ENCODE results near the gene MYOM1. TPM values are rescaled to one million over a fixed set of nuclear protein-coding genes. Genes with fewer than 3 reads are reported as not detected.
"Not testable (repeated sequence)": the region's sequence is repeated elsewhere in the genome, so short reads cannot be mapped to it uniquely, and the experiment has no call there.

Gene MYOM1
- total RNA-seq, 2 donors from 2014 or later = 6.1 to 6.5 TPM

DNA sequence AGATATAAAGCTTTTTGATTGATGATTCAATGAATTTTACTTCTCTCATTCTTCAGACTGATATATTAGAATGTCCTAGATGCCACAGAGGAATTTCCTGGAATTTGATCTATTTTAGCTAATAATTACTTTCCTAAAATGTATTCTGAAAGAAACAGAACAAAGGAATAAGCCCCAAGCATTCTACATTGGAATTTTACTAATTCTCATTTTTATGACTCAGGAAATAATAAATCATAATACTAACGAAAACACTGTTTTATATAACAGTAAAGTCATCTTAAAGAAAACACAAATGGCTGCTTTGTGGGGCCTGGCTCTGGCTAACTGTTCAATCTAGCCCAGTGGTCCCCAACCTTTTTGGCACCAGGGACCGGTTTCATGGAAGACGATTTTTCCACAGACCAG lies 138.2 kb downstream of the MYOM1 start:
- no peaks in the 10 kb centered on the region for H3K9me3 ChIP-seq
- no peak overlapping the region for H3K4me3 ChIP-seq
- no peaks in the 10 kb centered on the region for H3K4me1 ChIP-seq (replicated peaks)
- no peak for DNase-seq (ENCODE audit: low spot score)
- WGBS = 37% methylated on average over 3 of the region's 3 CpGs
- intact Hi-C loops (cut with DNase I) = no loop called here
- no peak overlapping the region for H3K27ac ChIP-seq
- H3K36me3 ChIP-seq = no peaks in the 10 kb centered on the region
- H3K27me3 ChIP-seq (replicated peaks; ENCODE audit: insufficient read depth) = no peaks in the 10 kb centered on the region
- TF ChIP-seq POLR2A (IDR thresholded peaks at IDR 0.05) = no peak
- no peak for TF ChIP-seq POLR2AphosphoS5 (IDR thresholded peaks at IDR 0.05)
- TF ChIP-seq, protein P1, sequence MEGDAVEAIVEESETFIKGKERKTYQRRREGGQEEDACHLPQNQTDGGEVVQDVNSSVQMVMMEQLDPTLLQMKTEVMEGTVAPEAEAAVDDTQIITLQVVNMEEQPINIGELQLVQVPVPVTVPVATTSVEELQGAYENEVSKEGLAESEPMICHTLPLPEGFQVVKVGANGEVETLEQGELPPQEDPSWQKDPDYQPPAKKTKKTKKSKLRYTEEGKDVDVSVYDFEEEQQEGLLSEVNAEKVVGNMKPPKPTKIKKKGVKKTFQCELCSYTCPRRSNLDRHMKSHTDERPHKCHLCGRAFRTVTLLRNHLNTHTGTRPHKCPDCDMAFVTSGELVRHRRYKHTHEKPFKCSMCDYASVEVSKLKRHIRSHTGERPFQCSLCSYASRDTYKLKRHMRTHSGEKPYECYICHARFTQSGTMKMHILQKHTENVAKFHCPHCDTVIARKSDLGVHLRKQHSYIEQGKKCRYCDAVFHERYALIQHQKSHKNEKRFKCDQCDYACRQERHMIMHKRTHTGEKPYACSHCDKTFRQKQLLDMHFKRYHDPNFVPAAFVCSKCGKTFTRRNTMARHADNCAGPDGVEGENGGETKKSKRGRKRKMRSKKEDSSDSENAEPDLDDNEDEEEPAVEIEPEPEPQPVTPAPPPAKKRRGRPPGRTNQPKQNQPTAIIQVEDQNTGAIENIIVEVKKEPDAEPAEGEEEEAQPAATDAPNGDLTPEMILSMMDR (IDR thresholded peaks at IDR 0.05) = no peak

DNA sequence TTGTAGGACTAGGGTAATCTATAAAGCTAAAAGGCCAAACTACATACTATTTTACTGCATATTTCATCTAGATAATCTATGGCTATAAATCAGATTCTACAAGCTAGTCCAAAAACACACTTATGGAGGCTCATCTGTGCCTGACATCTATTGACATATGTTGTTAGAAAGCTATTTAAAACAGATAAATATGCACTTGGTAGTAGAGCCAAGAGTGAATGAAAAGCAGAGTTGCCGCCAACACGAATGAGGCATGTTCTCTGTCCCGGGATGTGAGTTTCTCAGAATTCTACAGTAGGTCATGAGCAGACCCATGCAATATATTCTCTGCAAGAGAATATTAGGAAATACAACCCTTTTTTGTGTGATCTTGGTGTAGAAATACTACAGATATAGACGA lies 140.1 kb downstream of the MYOM1 start:
- no peaks in the 10 kb centered on the region for H3K27me3 ChIP-seq (replicated peaks; ENCODE audit: insufficient read depth)
- H3K9me3 ChIP-seq = no peaks in the 10 kb centered on the region
- no peaks in the 10 kb centered on the region for H3K4me1 ChIP-seq (replicated peaks)
- intact Hi-C loops (cut with DNase I) = no loop called here
- H3K4me3 ChIP-seq = no peak overlapping the region
- 75% methylated on average over 4 of the region's 4 CpGs for WGBS
- H3K27ac ChIP-seq = no peak overlapping the region
- TF ChIP-seq POLR2AphosphoS5 (IDR thresholded peaks at IDR 0.05) = no peak
- TF ChIP-seq, protein P1 (IDR thresholded peaks at IDR 0.05) = no peak
- TF ChIP-seq POLR2A (IDR thresholded peaks at IDR 0.05) = no peak
- no peak for DNase-seq (ENCODE audit: low spot score)
- no peaks in the 10 kb centered on the region for H3K36me3 ChIP-seq

DNA sequence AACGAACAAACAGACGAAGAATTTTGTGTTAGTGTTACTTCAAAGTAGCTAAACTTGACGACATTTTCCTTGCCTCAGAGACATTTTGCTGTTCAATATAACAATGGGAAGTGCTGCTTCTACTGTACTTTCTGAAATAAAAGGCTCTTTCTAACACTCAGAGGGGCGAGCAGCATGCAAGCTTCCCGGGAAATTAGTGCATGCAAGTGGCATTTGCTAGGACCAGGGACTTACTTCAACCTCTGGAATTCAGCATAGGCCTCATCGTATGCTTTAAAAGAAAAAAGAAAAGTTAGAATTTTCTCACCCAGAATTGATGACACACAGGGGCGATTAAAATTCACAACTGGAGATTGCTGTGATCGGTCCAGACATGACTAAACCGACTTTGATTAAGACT lies 144.3 kb downstream of the MYOM1 start:
- intact Hi-C loops (cut with DNase I) = no loop called here
- H3K9me3 ChIP-seq = no peaks in the 10 kb centered on the region
- H3K36me3 ChIP-seq = no peaks in the 10 kb centered on the region
- no peak for DNase-seq (ENCODE audit: low spot score)
- no peaks in the 10 kb centered on the region for H3K27me3 ChIP-seq (replicated peaks; ENCODE audit: insufficient read depth)
- WGBS = 60% methylated on average over 9 of the region's 9 CpGs
- no peak overlapping the region for H3K27ac ChIP-seq
- no peaks in the 10 kb centered on the region for H3K4me1 ChIP-seq (replicated peaks)
- TF ChIP-seq POLR2A (IDR thresholded peaks at IDR 0.05) (no peak), POLR2AphosphoS5 (IDR thresholded peaks at IDR 0.05) (no peak)
- TF ChIP-seq, protein P1 (IDR thresholded peaks at IDR 0.05) = no peak
- no peak overlapping the region for H3K4me3 ChIP-seq

DNA sequence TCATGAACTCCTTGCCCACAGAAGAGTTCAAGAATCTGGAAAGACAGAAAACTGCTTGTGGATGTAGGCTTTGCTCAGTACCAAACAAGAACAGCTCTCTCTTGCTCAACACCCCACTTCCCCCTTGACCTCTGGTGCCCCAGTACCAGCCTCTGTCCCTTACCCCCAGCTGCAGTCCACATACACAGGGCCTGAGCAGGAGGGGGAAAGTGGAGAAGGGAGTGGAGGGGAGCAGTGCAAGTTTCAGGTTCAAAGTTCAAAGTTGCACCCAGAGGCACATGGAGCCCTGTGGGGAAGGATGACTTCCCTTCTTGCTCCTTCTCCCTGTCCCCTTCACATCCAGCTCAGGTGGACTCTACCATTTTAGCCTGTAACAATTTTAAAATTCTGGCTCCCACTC lies 145.7 kb downstream of the MYOM1 start:
- no peak for DNase-seq (ENCODE audit: low spot score)
- H3K9me3 ChIP-seq = no peaks in the 10 kb centered on the region
- TF ChIP-seq POLR2A (IDR thresholded peaks at IDR 0.05) (no peak), POLR2AphosphoS5 (IDR thresholded peaks at IDR 0.05) (no peak)
- intact Hi-C loops (cut with DNase I) = no loop called here
- H3K36me3 ChIP-seq = no peaks in the 10 kb centered on the region
- H3K27ac ChIP-seq = no peak overlapping the region
- no peaks in the 10 kb centered on the region for H3K27me3 ChIP-seq (replicated peaks; ENCODE audit: insufficient read depth)
- H3K4me3 ChIP-seq = no peak overlapping the region
- H3K4me1 ChIP-seq (replicated peaks) = no peaks in the 10 kb centered on the region

DNA sequence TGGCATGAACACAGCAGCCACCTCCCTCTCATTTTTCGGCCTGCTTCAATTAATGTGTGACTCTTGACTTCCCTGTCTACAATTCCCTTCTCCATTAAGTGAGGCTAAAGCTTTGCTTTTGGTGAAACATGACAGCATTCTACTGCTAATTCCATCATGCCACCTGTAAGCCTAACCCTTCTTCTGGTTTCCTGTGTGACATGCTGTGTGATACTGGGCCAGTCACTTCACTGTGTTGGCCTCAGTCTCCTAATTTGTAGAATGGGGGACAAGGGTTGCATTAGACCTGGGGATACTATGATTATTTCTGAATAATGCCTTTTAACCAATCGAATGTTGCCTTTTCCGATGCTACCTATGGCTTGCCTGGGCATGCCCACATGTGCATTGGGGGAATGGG lies 146.4 kb downstream of the MYOM1 start:
- H3K9me3 ChIP-seq; H3K4me1 ChIP-seq (replicated peaks); H3K27ac ChIP-seq; H3K36me3 ChIP-seq; H3K4me3 ChIP-seq; DNase-seq (ENCODE audit: low spot score); H3K27me3 ChIP-seq (replicated peaks; ENCODE audit: insufficient read depth); intact Hi-C loops (cut with DNase I): not testable (repeated sequence)
- WGBS = 96% methylated on average over 3 of the region's 3 CpGs

DNA sequence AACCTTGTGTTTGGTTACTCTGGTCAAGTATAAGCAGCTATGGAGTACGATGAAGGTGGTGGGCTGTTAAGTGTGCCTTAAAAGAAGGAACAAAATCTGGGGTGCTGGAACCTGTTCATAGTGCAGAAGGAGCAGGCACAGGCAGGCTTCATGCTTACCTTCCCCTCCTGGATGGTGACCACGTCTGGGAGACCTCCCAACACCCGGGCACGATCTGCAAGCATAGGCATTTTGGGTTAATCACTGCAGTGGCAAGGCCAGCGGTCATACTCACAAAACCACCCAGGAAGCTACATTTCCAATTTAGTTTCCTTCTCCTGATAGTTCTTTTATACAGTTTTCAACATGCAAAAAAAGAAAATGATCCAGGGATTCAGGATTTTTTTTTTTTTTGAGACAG lies 148.1 kb downstream of the MYOM1 start:
- Histone ChIP-seq H3K4me3 (no peak overlapping the region), H3K27me3 (replicated peaks; ENCODE audit: insufficient read depth) (no peaks in the 10 kb centered on the region), H3K36me3 (no peaks in the 10 kb centered on the region), H3K27ac (no peak overlapping the region), H3K9me3 (no peaks in the 10 kb centered on the region), H3K4me1 (replicated peaks) (no peaks in the 10 kb centered on the region)
- intact Hi-C loops (cut with DNase I) = no loop called here
- whole genome bisulfite sequencing = 80% methylated on average over 5 of the region's 5 CpGs
- no peak for TF ChIP-seq POLR2AphosphoS5 (IDR thresholded peaks at IDR 0.05)
- no peak for TF ChIP-seq POLR2A (IDR thresholded peaks at IDR 0.05)
- TF ChIP-seq, protein P1 (IDR thresholded peaks at IDR 0.05) = no peak
- DNase-seq (ENCODE audit: low spot score) = no peak
